Medulla oblongata (tissue), 1 donor: ENCODE data around the gene SLCO1B1.
"Not testable (repeated sequence)": the region's sequence is repeated elsewhere in the genome, so short reads cannot be mapped to it uniquely, and the experiment has no call there.

Source experiments
- DNase-seq: peaks from one replicate; pipeline ENCODE4 v3.0.0-alpha.2; 2015; ENCODE audit errors: extremely low spot score

The SLCO1B1 gene

GRCh38 chr12:21130998-21131397, at the start of gene SLCO1B1:
SLCO1B1 (plus strand) TSS chr12:21131194; CDS start chr12:21141575, 10,381 bp downstream.
- no peak for DNase-seq

GRCh38 chr12:21084753-21085152, 46.2 kb upstream of the SLCO1B1 start:
- DNase-seq, result not testable (repeated sequence)

- no peak for DNase-seq
Measured at GRCh38 chr12:21111732-21112131, 19.3 kb upstream of the SLCO1B1 start.

GRCh38 chr12:21113266-21113665, 17.7 kb upstream of the SLCO1B1 start:
- no peak for DNase-seq

GRCh38 chr12:21117995-21118394, 13.0 kb upstream of the SLCO1B1 start:
- DNase-seq, result no peak

GRCh38 chr12:21118760-21119159, 12.2 kb upstream of the SLCO1B1 start:
- no peak for DNase-seq

GRCh38 chr12:21129351-21129750, 1.6 kb upstream of the SLCO1B1 start:
- no peak for DNase-seq

GRCh38 chr12:21129906-21130305, 1.1 kb upstream of the SLCO1B1 start:
- DNase-seq, result no peak

- not testable (repeated sequence) for DNase-seq
Measured at GRCh38 chr12:21137318-21137999, 6.5 kb downstream of the SLCO1B1 start.

GRCh38 chr12:21138016-21138415, 7.0 kb downstream of the SLCO1B1 start:
- DNase-seq, result no peak

- no peak for DNase-seq
Measured at GRCh38 chr12:21144309-21144708, 13.3 kb downstream of the SLCO1B1 start.

- not testable (repeated sequence) for DNase-seq
Measured at GRCh38 chr12:21149861-21150260, 18.9 kb downstream of the SLCO1B1 start.

- DNase-seq, result no peak
Measured at GRCh38 chr12:21151184-21151583, 20.2 kb downstream of the SLCO1B1 start.

GRCh38 chr12:21155522-21156351, 24.7 kb downstream of the SLCO1B1 start:
- no peak for DNase-seq

GRCh38 chr12:21165048-21165447, 34.1 kb downstream of the SLCO1B1 start:
- DNase-seq, result no peak

- DNase-seq, result no peak
Measured at GRCh38 chr12:21169878-21170472, 39.0 kb downstream of the SLCO1B1 start.

GRCh38 chr12:21172079-21172478, 41.1 kb downstream of the SLCO1B1 start:
- no peak for DNase-seq

GRCh38 chr12:21183721-21184275, 52.8 kb downstream of the SLCO1B1 start:
- DNase-seq, result no peak

- DNase-seq, result no peak
Measured at GRCh38 chr12:21190016-21190415, 59.0 kb downstream of the SLCO1B1 start.

- not testable (repeated sequence) for DNase-seq
Measured at GRCh38 chr12:21214433-21214832, 83.4 kb downstream of the SLCO1B1 start.

GRCh38 chr12:21219206-21219605, 88.2 kb downstream of the SLCO1B1 start:
- DNase-seq, result no peak

- no peak for DNase-seq
Measured at GRCh38 chr12:21220266-21220665, 89.3 kb downstream of the SLCO1B1 start.
